Gastroesophageal sphincter (tissue), 3 donors: ENCODE data around the gene TRMT44.

Experiments used
- CTCF ChIP-seq, 4 experiments: fragments of 200-600 bp in 2 of 4; fragments of 450-650 bp in 2 of 4; sonication (generic) in 1 of 4; IDR thresholded peaks; one replicate each; pipeline ENCODE4 v1.5.1; 2017 to 2019; ENCODE audit warnings: antibody characterized with exemption in 4 of 4, mild to moderate bottlenecking in 2 of 4, moderate library complexity in 2 of 4
- EP300 ChIP-seq: sonication (generic); formaldehyde crosslinking; IDR thresholded peaks from one replicate; pipeline ENCODE4 v1.6.1; 2017; ENCODE audit warnings: antibody characterized with exemption, mild to moderate bottlenecking
- POLR2A ChIP-seq, 2 donors: fragments of 450-650 bp; IDR thresholded peaks; one replicate each; pipeline ENCODE4 v1.6.1; 2017; ENCODE audit warnings: antibody characterized with exemption in 2 of 2, mild to moderate bottlenecking in 2 of 2, moderate library complexity in 1 of 2

GRCh38 chr4:8410066-8410625 is 30.4 kb upstream of the TRMT44 start:
- no peak for TF ChIP-seq CTCF (IDR thresholded peaks at IDR 0.05)
- TF ChIP-seq POLR2A (IDR thresholded peaks at IDR 0.05): no peak
- no peak for TF ChIP-seq EP300
